Caco-2 (cell line): ENCODE measurements around the gene KRT6C. TPM values are rescaled to one million over a fixed set of nuclear protein-coding genes. Genes with fewer than 3 reads are reported as not detected.

ENCODE experiments used
- BruUV-seq: library from RNA; stranded (reverse); fragments of 400-500 nt; replicated peaks from 2 replicates; lab custom pipeline; 2021; lab: Mats Ljungman, UMichigan
- CTCF ChIA-PET: fragments of 300-600 bp; sonication (Branson Sonifier 250); formaldehyde crosslinking; loops from one replicate; lab custom pipeline; 2022; ENCODE audit warnings: antibody characterized with exemption; lab: Charles Lee
- POLR2A ChIA-PET: fragments of 300-600 bp; sonication (Branson Sonifier 250); formaldehyde crosslinking; loops from one replicate; lab custom pipeline; 2022; ENCODE audit warnings: antibody characterized with exemption; lab: Charles Lee
- DNase-seq, 2 experiments: peaks; one replicate each; pipeline versions ENCODE4 v3.0.0 to v3.0.0-alpha.2; 2020 to 2022
- H3K27me3 ChIP-seq: replicated peaks from 2 replicates; pipeline ENCODE4 v1.6.0; 2011; ENCODE audit warnings: low read length; ENCODE audit not compliant: control insufficient read depth, insufficient read depth
- H3K36me3 ChIP-seq: 2 replicates; pipeline ENCODE4 v1.5.1; 2011; ENCODE audit warnings: low read length; ENCODE audit not compliant: control insufficient read depth, insufficient read depth
- H3K4me1 ChIP-seq: fragments of 250-450 bp; sonication (Bioruptor Pico); 2 replicates; pipeline ENCODE4 v1.5.1; 2020; ENCODE audit warnings: mild to moderate bottlenecking
- H3K4me3 ChIP-seq: 2 replicates; pipeline ENCODE4 v1.5.1; 2011; ENCODE audit warnings: low read depth, mild to moderate bottlenecking, control low read depth, low read length
- H3K9me3 ChIP-seq: fragments of 250-450 bp; sonication (Bioruptor Pico); 2 replicates; pipeline ENCODE4 v1.5.1; 2020; ENCODE audit warnings: mild to moderate bottlenecking, moderate library complexity
- H3K27ac Mint-ChIP-seq: one replicate; pipeline ENCODE4 v1.8.0; 2022; ENCODE audit warnings: mixed read lengths; ENCODE audit not compliant: unreplicated experiment
- H3K27me3 Mint-ChIP-seq: one replicate; pipeline ENCODE4 v1.8.0; 2022; ENCODE audit warnings: mixed read lengths; ENCODE audit not compliant: insufficient read depth, unreplicated experiment
- H3K36me3 Mint-ChIP-seq: one replicate; pipeline ENCODE4 v1.8.0; 2022; ENCODE audit warnings: mild to moderate bottlenecking, mixed read lengths; ENCODE audit not compliant: insufficient read depth, unreplicated experiment
- H3K4me1 Mint-ChIP-seq: one replicate; pipeline ENCODE4 v1.8.0; 2022; ENCODE audit warnings: low read depth, mixed read lengths; ENCODE audit not compliant: unreplicated experiment
- H3K4me3 Mint-ChIP-seq: one replicate; pipeline ENCODE4 v1.8.0; 2022; ENCODE audit warnings: mild to moderate bottlenecking, moderate library complexity, mixed read lengths; ENCODE audit not compliant: unreplicated experiment
- H3K9me3 Mint-ChIP-seq: one replicate; pipeline ENCODE4 v1.8.0; 2022; ENCODE audit warnings: mixed read lengths; ENCODE audit not compliant: unreplicated experiment
- intact Hi-C: fragments of 100-400 bp; cut with micrococcal nuclease; formaldehyde crosslinking; loops from one replicate; pipeline ENCODE4 v1.10.0; 2022; ENCODE audit not compliant: unreplicated experiment
- total RNA-seq: library from RNA; stranded (reverse); gene quantifications from 2 replicates; pipeline ENCODE4 v1.2.3, GENCODE V29; 2022
- TF ChIP-seq, protein P1 (sequence below), 2 experiments: fragments of 200-600 bp in 1 of 2; IDR thresholded peaks; 1 replicate in 1 of 2; 2 replicates in 1 of 2; pipeline versions ENCODE4 v1.5.1 to v1.8.0; 2011 to 2022; ENCODE audit warnings: antibody characterized with exemption in 1 of 2, control low read depth in 1 of 2, inconsistent platforms in 1 of 2, low read depth in 1 of 2, low read length in 1 of 2, mild to moderate bottlenecking in 1 of 2, moderate library complexity in 1 of 2; ENCODE audit not compliant: insufficient read depth in 1 of 2, severe bottlenecking in 1 of 2, unreplicated experiment in 1 of 2

KRT6C gene
- total RNA-seq, 1 experiment from 2014 or later: not detected

DNA sequence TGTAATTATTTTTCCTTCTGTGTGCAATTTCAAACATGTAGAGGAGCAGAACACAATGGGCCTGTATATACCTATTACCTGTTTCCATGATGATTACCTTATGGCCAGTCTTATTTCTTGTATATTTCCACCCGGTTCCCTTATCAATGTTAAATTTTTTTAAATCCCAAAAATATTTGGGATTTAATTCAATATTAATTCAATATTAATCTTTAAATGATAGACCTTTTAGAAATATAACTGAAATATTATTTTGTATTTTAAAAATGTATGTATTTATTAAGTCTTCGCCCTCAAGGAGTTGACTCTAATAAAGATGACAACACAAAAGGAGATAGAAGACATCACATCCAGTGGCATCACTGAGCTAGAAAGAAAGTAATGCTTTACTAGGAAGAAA is 607 bp upstream of the KRT6C start:
- ChIA-PET POLR2A (no interaction called here), CTCF (no interaction called here)
- TF ChIP-seq, protein P1, sequence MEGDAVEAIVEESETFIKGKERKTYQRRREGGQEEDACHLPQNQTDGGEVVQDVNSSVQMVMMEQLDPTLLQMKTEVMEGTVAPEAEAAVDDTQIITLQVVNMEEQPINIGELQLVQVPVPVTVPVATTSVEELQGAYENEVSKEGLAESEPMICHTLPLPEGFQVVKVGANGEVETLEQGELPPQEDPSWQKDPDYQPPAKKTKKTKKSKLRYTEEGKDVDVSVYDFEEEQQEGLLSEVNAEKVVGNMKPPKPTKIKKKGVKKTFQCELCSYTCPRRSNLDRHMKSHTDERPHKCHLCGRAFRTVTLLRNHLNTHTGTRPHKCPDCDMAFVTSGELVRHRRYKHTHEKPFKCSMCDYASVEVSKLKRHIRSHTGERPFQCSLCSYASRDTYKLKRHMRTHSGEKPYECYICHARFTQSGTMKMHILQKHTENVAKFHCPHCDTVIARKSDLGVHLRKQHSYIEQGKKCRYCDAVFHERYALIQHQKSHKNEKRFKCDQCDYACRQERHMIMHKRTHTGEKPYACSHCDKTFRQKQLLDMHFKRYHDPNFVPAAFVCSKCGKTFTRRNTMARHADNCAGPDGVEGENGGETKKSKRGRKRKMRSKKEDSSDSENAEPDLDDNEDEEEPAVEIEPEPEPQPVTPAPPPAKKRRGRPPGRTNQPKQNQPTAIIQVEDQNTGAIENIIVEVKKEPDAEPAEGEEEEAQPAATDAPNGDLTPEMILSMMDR (IDR thresholded peaks at IDR 0.05; ENCODE audit: insufficient read depth in 1 of 2, low read depth in 1 of 2, low read length in 1 of 2, severe bottlenecking in 1 of 2, unreplicated experiment in 1 of 2): no peak
- H3K27ac Mint-ChIP-seq: no peak overlapping the region
- Histone ChIP-seq H3K4me1 (no peaks in the 10 kb centered on the region), H3K27me3 (no peaks in the 10 kb centered on the region), H3K9me3 (no peaks in the 10 kb centered on the region), H3K36me3 (no peaks in the 10 kb centered on the region), H3K4me3 (no peak overlapping the region)
- no peaks in the 10 kb centered on the region for H3K4me1 Mint-ChIP-seq
- DNase-seq: no peak
- intact Hi-C loops: no loop called here
- no peaks in the 10 kb centered on the region for H3K36me3 Mint-ChIP-seq
- BruUV-seq: no TSS peak
- H3K4me3 Mint-ChIP-seq: no peak overlapping the region
- H3K9me3 Mint-ChIP-seq: peaks cover 21% of the 10 kb centered on the region
- peaks cover 7% of the 10 kb centered on the region for H3K27me3 Mint-ChIP-seq

DNA sequence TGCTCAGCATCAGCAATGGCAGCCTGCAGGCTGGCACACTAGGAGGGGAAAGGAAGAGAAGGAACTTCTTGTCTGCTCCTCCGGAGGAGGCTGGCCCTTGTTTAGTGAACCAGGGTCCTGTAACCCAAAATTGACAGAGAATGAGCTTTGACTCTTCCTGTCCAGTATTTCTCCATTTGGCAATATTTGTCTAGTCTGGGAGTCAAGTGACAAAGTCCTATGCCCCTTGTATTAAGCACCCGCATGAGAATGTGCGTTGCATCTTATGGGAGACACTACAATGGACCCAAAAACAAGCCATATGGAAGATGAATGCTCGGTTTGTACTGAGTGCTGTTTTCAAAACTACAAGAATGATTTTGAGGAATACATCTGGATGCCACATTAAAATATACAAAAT is 3.8 kb downstream of the KRT6C start:
- ChIA-PET CTCF (interaction anchor here (1.3 kb wide), 1 partner anchor 74 kb away, joined by 3 read pairs; no protein-coding TSS in a partner anchor), POLR2A (no interaction called here)
- H3K27me3 ChIP-seq: no peaks in the 10 kb centered on the region
- DNase-seq: no peak
- no peaks in the 10 kb centered on the region for H3K4me1 ChIP-seq
- no peaks in the 10 kb centered on the region for H3K36me3 Mint-ChIP-seq
- H3K27me3 Mint-ChIP-seq: peaks cover 14% of the 10 kb centered on the region
- no peak overlapping the region for H3K4me3 ChIP-seq
- no peak overlapping the region for H3K4me3 Mint-ChIP-seq
- TF ChIP-seq, protein P1 (IDR thresholded peaks at IDR 0.05; ENCODE audit: insufficient read depth in 1 of 2, low read depth in 1 of 2, low read length in 1 of 2, severe bottlenecking in 1 of 2, unreplicated experiment in 1 of 2): no peak
- intact Hi-C loops: no loop called here
- BruUV-seq: no TSS peak
- H3K27ac Mint-ChIP-seq: no peak overlapping the region
- no peaks in the 10 kb centered on the region for H3K9me3 ChIP-seq
- H3K36me3 ChIP-seq: no peaks in the 10 kb centered on the region
- H3K9me3 Mint-ChIP-seq: no peaks in the 10 kb centered on the region
- no peaks in the 10 kb centered on the region for H3K4me1 Mint-ChIP-seq

DNA sequence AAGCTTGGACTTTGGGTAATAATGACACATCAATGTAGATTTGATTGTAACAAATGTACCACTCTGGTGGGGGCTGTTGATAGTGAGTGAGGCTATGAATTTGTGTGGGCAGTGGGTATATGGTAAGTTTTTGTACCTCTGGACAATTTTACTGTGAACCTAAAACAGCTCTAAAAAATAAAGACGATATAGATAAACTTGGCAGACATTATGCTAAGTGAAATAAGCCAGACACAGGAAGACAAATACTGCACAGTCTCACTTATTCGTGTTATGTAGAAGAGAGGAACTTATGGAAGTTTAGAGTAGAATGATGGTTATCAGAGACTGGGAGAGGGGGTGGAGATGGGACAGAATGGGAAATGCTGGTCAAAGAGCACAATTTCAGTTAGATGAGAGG is 8.7 kb downstream of the KRT6C start:
- no peaks in the 10 kb centered on the region for H3K4me1 ChIP-seq
- Mint-ChIP-seq H3K27me3 (peaks cover 15% of the 10 kb centered on the region), H3K27ac (no peak overlapping the region), H3K4me3 (no peak overlapping the region), H3K9me3 (no peaks in the 10 kb centered on the region), H3K36me3 (no peaks in the 10 kb centered on the region), H3K4me1 (no peaks in the 10 kb centered on the region)
- BruUV-seq: no TSS peak
- ChIA-PET CTCF (interaction anchor here (0.5 to 1.6 kb wide), 2 partner anchors 69 to 795 kb away, joined by 3 read pairs; no protein-coding TSS in a partner anchor), POLR2A (no interaction called here)
- no peak for DNase-seq
- no peaks in the 10 kb centered on the region for H3K9me3 ChIP-seq
- no peak overlapping the region for H3K4me3 ChIP-seq
- H3K36me3 ChIP-seq: no peaks in the 10 kb centered on the region
- intact Hi-C loops: loop anchor here (5.0 kb wide), 1 partner anchor 68 kb away; no protein-coding TSS in a partner anchor
- TF ChIP-seq, protein P1 (IDR thresholded peaks at IDR 0.05; ENCODE audit: insufficient read depth in 1 of 2, low read depth in 1 of 2, low read length in 1 of 2, severe bottlenecking in 1 of 2, unreplicated experiment in 1 of 2): no peak
- H3K27me3 ChIP-seq: no peaks in the 10 kb centered on the region
